GM19463 (cell line): Measurements from ENCODE around the gene STK24.

Source experiments
- ATAC-seq: cut with Tn5 transposase; IDR thresholded peaks from one replicate; pipeline ENCODE4 v1.9.1; 2021; ENCODE audit warnings: mild to moderate bottlenecking, moderate library complexity; ENCODE audit not compliant: unreplicated experiment

The STK24 gene

GRCh38 chr13:98494769-98495168 lies 82.1 kb downstream of the STK24 start:
- ATAC-seq: no peak

DNA sequence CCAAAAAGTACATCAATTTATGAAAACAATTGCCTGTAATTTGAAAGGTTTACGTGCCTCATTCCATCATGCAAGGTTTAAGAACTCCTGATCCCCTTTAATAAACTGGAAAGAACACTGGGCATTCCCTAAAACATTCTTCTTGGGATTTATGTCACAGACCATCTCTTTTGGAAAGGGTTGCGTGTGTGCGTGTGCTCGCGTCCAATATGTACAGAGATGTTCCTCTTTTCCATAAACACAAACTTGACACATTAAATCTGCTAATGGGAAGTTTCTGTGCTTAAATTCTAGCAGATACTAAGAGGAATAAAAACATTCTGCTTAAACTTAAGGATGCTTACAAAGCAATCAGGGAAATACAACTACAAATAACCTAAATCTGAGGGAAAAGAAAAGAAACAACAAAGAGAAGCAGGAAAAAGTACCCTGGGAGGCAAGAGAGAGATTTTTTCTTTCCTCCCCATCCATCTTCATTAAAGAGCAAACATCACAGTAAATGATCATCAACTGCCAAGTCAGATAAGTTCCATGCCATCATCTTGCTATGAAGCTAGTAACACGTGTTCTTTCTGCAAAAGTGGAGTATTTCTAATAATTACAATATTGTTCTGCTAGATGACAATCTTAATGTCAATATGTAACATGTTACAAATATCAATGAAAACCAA lies 83.7 kb downstream of the STK24 start:
- ATAC-seq: no peak

DNA sequence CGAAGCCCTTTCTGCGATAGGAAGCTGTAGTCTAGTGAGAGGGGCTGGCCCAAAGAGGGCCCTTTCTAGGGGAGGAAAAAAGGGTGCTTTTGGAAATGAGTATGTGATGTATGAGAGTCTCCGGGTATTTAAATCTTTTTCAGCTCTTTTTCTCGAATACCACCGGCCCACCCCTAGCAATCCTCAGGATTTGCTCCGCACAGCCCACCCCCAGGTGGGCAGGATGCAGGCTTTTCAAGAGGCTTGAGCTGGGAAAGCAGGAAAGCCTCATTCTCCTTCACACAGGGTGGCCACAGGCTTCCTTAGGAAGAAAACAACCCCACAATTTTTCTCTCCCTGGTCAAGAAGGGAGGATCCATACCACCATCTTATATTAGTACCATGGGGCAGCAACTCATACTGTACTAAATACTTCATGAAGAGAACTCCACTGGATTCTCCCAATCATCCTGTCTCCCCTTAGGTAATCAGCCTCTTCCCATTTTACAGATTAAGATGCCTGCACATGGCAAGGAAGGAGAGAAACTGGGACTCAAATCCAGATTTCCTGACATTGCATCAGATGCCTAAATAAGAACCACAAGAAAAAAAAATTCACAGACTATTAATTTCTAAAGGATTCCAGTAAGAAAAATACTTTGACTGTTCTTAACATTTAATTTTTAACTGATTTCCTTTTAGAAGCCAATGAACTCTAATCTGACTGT lies 84.4 kb downstream of the STK24 start:
- ATAC-seq: no peak

- no peak for ATAC-seq
These were observed 86.0 kb downstream of the STK24 start for GRCh38 chr13:98490866-98491265.

DNA sequence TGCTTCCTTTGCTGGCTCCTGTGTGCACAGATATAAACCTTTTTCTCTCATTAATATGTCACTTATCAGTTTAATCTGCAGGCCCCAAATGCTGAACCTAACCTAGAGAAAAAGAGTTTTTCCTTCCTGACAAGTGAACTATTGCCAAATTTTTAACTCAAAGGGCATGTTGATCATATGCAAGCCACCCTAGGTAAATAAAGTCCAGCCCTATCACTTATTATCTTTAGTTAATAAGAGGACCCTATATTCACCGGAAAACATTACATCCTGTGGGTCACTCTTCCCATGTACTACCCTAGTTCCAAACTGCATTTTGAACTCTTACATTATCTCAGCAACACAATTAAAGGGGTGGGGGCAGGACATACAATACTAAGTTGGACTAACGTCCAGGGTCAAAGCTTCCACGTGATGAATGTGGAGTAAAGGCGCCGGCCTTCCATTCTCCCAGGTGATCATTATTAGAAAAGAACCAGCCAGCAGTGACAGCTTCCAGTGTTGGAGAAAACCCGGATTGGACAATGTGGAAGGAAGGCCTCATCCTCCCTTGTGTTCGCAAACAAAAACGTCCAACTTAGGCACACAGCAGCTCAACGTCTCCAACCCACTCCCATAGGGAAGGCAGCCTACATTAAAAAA lies 86.6 kb downstream of the STK24 start:
- no peak for ATAC-seq

- ATAC-seq: no peak
These were observed 87.3 kb downstream of the STK24 start for GRCh38 chr13:98489446-98490194.

DNA sequence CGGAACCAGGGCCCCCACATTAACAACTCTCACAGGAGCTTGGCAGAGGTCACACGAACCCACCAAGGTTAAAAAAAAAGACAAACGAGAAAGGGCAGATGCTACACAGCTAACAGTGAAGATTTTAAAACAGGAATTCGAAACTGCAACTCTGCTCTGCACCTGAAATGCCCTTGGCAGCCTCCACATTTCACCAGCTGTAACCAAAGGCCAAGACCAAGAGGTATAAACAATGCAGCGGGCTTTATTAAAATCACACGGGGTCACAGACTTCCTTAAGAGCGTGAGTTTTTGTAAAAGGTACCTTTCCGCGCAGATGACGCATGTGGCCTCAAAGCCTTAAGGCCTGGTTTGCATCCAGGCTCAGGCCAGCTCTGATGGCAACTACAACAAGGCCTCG lies 88.2 kb downstream of the STK24 start:
- ATAC-seq: peak; percentile 75

GRCh38 chr13:98487522-98487921 lies 89.4 kb downstream of the STK24 start:
- no peak for ATAC-seq

- ATAC-seq: no peak
These were observed 89.9 kb downstream of the STK24 start for GRCh38 chr13:98487016-98487415.

GRCh38 chr13:98486412-98486811 lies 90.5 kb downstream of the STK24 start:
- no peak for ATAC-seq

DNA sequence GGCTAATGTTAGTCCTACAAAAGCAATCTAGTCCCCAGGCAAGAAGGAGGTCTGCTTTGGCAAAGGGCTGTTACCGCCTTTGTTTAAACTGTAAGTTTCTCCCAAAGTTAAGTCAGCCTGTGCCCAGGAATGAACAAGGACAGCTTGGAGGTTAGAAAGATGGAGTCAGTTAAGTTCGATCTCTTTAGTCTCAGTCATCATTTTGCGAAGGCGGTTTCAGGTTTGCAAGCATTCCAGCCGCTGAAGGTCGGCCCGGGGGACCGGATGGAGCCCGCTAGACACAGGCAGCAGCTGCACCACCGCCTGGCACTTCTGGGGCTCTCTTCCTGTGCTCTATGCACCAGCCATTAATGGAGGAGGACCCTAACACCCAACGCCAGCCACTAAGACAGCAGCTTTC lies 91.3 kb downstream of the STK24 start:
- no peak for ATAC-seq

DNA sequence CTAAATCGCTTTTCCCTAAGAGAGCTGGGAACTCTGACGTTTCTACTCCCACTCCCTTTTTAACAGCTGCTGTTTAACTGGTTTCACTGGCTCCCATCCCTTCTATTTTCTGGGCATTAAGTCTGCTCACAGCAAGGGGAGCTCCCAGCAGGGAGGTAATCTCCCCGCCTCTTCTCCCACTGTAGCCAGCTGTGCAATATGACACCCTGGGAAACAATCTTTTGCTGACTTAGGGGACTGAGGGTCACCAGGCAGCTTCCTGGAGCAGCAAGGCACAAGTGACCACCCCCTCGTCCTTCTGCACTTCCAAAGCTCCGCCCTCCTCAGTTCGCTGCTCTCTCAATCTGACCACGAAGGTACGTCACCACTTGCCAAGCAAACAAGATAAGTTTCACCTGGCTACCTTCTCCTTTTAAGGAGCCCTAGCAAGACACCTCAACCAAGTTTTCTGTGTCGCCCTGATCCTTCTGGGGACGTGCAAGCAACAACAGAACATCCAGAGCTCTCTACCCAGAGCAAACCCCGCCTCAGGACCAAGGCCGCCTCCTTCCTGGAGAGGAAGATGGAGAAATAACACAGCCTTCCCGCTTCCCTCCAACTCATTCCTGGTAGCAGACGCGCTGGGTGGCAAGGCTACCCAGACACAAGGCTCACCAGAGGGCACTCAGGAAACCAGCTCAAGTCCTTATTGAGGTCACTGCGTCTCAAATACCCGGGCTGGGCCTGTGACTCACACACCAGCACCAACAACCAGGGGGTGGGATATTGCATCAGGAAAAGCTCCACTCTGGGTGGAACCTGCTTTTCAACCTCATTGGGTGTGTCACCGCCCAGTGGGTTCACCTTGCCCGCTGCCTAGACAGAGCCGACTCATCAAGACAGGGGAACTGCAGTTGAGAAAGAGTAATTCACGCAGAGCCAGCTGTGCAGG lies 92.4 kb downstream of the STK24 start:
- peak; percentile 35 for ATAC-seq

- no peak for ATAC-seq
These were observed 93.2 kb downstream of the STK24 start for GRCh38 chr13:98483601-98484288.

DNA sequence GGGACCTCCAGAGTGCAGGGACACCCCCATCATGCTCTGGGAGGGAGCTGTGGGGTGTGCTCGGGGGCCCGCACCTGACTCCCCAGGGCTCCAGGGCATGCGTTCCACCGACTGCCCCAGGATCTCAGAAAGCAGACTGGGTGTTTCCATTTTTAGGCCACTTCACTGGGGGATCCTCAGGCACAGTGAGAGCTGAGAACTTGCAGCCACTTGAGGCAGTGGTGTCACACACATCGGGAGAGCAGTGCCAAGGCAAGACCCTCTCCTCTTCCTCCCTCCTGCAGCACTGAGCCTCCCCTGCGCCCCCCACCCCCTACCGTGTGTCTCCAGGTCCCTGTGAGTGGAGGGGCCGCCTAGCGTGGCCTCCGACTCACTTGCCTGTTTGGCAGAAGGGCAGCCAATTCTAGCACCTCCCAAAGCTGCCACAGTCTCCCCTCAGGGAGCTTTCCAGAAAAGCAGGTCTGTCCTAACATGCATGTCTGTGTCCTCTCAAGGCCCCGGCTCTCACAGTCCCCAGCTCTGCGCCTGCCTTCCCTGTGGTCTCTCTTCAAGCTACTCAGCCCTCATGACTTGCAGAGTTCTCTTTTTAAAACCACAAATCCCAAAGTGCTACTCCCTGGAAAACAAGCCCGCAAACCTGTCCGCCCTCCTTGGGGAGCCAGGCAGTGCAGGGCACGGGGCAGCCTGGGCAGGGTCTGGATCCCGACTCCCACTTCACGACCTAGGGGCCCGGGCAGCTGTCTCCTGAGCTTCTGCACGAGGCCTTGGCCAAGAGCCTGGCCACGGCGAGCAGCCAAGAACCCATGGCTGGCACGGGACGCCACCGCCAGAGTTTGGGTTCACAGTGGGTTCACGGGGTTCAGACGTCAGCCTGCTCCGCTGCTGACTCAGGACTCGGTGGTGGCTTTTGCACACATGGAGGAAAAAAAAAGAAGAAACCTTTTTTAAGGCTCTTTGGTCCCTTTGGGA lies 94.1 kb downstream of the STK24 start:
- ATAC-seq: no peak

- peak; percentile 13 for ATAC-seq
These were observed 95.7 kb downstream of the STK24 start for GRCh38 chr13:98480915-98481877.

DNA sequence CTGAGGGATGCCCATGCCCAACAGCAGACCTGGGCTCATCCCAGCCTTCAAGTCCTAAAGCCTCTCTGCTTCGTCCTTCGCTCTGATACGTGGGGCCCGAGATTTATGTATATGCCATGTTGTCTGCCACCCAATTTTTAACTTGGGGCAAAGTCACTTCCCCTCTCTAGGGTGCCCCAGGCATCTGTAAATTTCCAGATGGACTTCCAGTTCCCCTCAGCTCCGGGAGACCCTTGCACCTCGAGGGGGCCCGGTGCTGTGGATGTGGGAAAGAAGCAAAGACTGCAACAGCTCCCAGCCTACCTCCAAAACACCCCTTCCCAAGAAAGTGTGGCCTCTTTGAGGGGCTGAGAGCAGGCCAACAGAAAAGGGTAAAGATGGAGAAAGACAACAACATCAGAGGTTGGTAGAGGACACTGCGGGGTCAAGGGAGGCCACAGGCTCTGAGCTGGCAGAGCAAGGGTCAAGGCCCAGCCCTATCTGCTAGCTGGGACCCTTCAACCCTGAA lies 97.4 kb downstream of the STK24 start:
- no peak for ATAC-seq
